Tibial nerve (tissue), 4 donors: ENCODE results near the gene HTR5A. TPM values are rescaled to one million over a fixed set of nuclear protein-coding genes. Genes with fewer than 3 reads are reported as not detected.

Source experiments
- DNase-seq, 2 donors: peaks; one replicate each; pipeline ENCODE4 v3.0.0-alpha.2; 2019; ENCODE audit warnings: low spot score in 2 of 2
- H3K27ac ChIP-seq, 4 donors: fragments of 200-600 bp; sonication (generic) in 3 of 4; one replicate each; pipeline ENCODE4 v1.5.1; 2017 to 2019; ENCODE audit warnings: mild to moderate bottlenecking in 1 of 4
- H3K27me3 ChIP-seq, 2 donors: fragments of 200-600 bp; sonication (generic) in 1 of 2; one replicate each; pipeline versions ENCODE4 v1.5.1 to v1.6.0; 2017 to 2019
- H3K36me3 ChIP-seq, 3 donors: fragments of 200-600 bp; sonication (generic); one replicate each; pipeline ENCODE4 v1.5.1; 2018 to 2019
- H3K4me1 ChIP-seq, 4 donors: fragments of 200-600 bp; sonication (generic) in 3 of 4; one replicate each; pipeline ENCODE4 v1.5.1; 2017 to 2019
- H3K4me3 ChIP-seq, 4 donors: fragments of 200-600 bp; sonication (generic) in 3 of 4; one replicate each; pipeline ENCODE4 v1.5.1; 2017 to 2019; ENCODE audit warnings: mild to moderate bottlenecking in 1 of 4, moderate library complexity in 1 of 4
- H3K9me3 ChIP-seq, 4 donors: fragments of 200-600 bp; sonication (generic) in 3 of 4; one replicate each; pipeline ENCODE4 v1.5.1; 2017 to 2019
- CTCF ChIP-seq, 5 experiments: fragments of 200-600 bp in 3 of 5; fragments of 450-650 bp in 2 of 5; sonication (generic) in 3 of 5; IDR thresholded peaks; one replicate each; pipeline ENCODE4 v1.5.1; 2016 to 2019; ENCODE audit warnings: antibody characterized with exemption in 5 of 5, mild to moderate bottlenecking in 3 of 5, moderate library complexity in 2 of 5
- EP300 ChIP-seq, 2 donors: sonication (generic); formaldehyde crosslinking; IDR thresholded peaks; one replicate each; pipeline ENCODE4 v1.6.1; 2017; ENCODE audit warnings: antibody characterized with exemption in 2 of 2, mild to moderate bottlenecking in 1 of 2
- POLR2A ChIP-seq, 2 donors: fragments of 450-650 bp; IDR thresholded peaks; one replicate each; pipeline ENCODE4 v1.6.1; 2017; ENCODE audit warnings: antibody characterized with exemption in 2 of 2, mild to moderate bottlenecking in 2 of 2, moderate library complexity in 2 of 2
- WGBS, 2 donors: methylation state at CpG; one replicate each; pipeline ENCODE4 v1.1.5; 2018; 5-methylcytosine and 5-hydroxymethylcytosine counted together
- total RNA-seq, 4 donors: library from RNA; depleted of rRNA; stranded (reverse); fragments of >200 nt; gene quantifications; one replicate each; pipeline ENCODE4 v1.1.0, GENCODE V29; 2016

The HTR5A gene
- total RNA-seq, 4 donors from 2014 or later = not detected

- DNase-seq = no peak
- Histone ChIP-seq H3K27me3 (no peaks in the 10 kb centered on the region), H3K27ac (no peak overlapping the region), H3K4me3 (no peak overlapping the region), H3K9me3 (no peaks in the 10 kb centered on the region), H3K4me1 (no peaks in the 10 kb centered on the region), H3K36me3 (no peaks in the 10 kb centered on the region)
- WGBS, 2 donors = 62 to 83% methylated on average over 4 of the region's 4 CpGs
- TF ChIP-seq EP300 (IDR thresholded peaks at IDR 0.05) (no peak), CTCF (IDR thresholded peaks at IDR 0.05) (no peak), POLR2A (IDR thresholded peaks at IDR 0.05) (no peak)
These were observed 20.6 kb downstream of the HTR5A start for GRCh38 chr7:155090684-155091083.

- H3K27ac ChIP-seq = no peak overlapping the region
- no peaks in the 10 kb centered on the region for H3K9me3 ChIP-seq
- no peak for DNase-seq
- no peaks in the 10 kb centered on the region for H3K4me1 ChIP-seq
- H3K4me3 ChIP-seq = no peak overlapping the region
- WGBS, 2 donors = 72 to 83% methylated on average over 2 of the region's 2 CpGs
- H3K36me3 ChIP-seq = no peaks in the 10 kb centered on the region
- no peaks in the 10 kb centered on the region for H3K27me3 ChIP-seq
- no peak for TF ChIP-seq CTCF (IDR thresholded peaks at IDR 0.05)
- TF ChIP-seq POLR2A (IDR thresholded peaks at IDR 0.05) = no peak
- TF ChIP-seq EP300 (IDR thresholded peaks at IDR 0.05) = no peak
These were observed 23.5 kb downstream of the HTR5A start for GRCh38 chr7:155093596-155093995.

GRCh38 chr7:155094636-155095135 is 24.6 kb downstream of the HTR5A start:
- Histone ChIP-seq H3K27me3 (no peaks in the 10 kb centered on the region), H3K9me3 (no peaks in the 10 kb centered on the region), H3K4me3 (no peak overlapping the region), H3K27ac (no peak overlapping the region), H3K36me3 (no peaks in the 10 kb centered on the region), H3K4me1 (no peaks in the 10 kb centered on the region)
- TF ChIP-seq POLR2A (IDR thresholded peaks at IDR 0.05) (no peak), CTCF (IDR thresholded peaks at IDR 0.05) (no peak), EP300 (IDR thresholded peaks at IDR 0.05) (no peak)
- DNase-seq = no peak
- WGBS, 2 donors = 75 to 86% methylated on average over 6 of the region's 6 CpGs

- Histone ChIP-seq H3K27ac (no peak overlapping the region), H3K4me3 (no peak overlapping the region), H3K9me3 (no peaks in the 10 kb centered on the region), H3K36me3 (no peaks in the 10 kb centered on the region), H3K27me3 (no peaks in the 10 kb centered on the region), H3K4me1 (no peaks in the 10 kb centered on the region)
- no peak for DNase-seq
- TF ChIP-seq EP300 (IDR thresholded peaks at IDR 0.05) = no peak
- no peak for TF ChIP-seq POLR2A (IDR thresholded peaks at IDR 0.05)
- TF ChIP-seq CTCF (IDR thresholded peaks at IDR 0.05) = no peak
- WGBS, 2 donors = 55 to 75% methylated on average over 3 of the region's 3 CpGs
These were observed 27.2 kb downstream of the HTR5A start for GRCh38 chr7:155097338-155097737.

- no peak for TF ChIP-seq EP300 (IDR thresholded peaks at IDR 0.05)
- no peak for TF ChIP-seq POLR2A (IDR thresholded peaks at IDR 0.05)
- no peak for TF ChIP-seq CTCF (IDR thresholded peaks at IDR 0.05)
- no peak overlapping the region for H3K4me3 ChIP-seq
- H3K27me3 ChIP-seq = peaks cover 0 to 6% of the 10 kb centered on the region in 2 donors
- no peaks in the 10 kb centered on the region for H3K36me3 ChIP-seq
- no peaks in the 10 kb centered on the region for H3K9me3 ChIP-seq
- 53 to 56% methylated on average over 4 of the region's 4 CpGs for WGBS, 2 donors
- no peak overlapping the region for H3K27ac ChIP-seq
- peaks cover 0 to 2% (median 0%) of the 10 kb centered on the region in 4 donors for H3K4me1 ChIP-seq
- DNase-seq = no peak
These were observed 33.7 kb downstream of the HTR5A start for GRCh38 chr7:155103839-155104238.
